GM18868 (cell line): ENCODE results near the gene EZH2.

Experiments used
- ATAC-seq: cut with Tn5 transposase; IDR thresholded peaks from one replicate; pipeline ENCODE4 v1.9.1; 2021; ENCODE audit warnings: mild to moderate bottlenecking, moderate library complexity; ENCODE audit not compliant: unreplicated experiment

EZH2 gene

GRCh38 chr7:148811892-148812291 is 72.2 kb downstream of the EZH2 start:
- ATAC-seq = no peak

GRCh38 chr7:148809856-148810255 is 74.2 kb downstream of the EZH2 start:
- ATAC-seq = no peak

DNA sequence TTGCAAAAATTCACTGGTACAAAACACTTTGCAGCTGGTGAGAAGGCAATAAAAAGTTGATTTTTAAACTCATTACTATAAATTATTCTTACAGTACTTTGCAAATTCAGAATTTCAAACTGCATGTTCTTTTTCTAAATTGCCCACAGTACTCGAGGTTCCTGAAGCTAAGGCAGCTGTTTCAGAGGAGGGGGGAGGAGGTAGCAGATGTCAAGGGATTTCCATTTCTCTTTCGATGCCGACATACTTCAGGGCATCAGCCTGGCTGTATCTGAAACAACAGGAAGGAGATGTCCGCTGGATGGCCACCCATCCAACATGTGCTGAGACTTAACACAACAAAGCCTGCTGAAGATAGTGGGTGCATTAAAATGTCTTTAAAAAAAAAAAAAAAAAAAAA is 76.7 kb downstream of the EZH2 start:
- no peak for ATAC-seq

- no peak for ATAC-seq
Measured at GRCh38 chr7:148806187-148806586, 77.9 kb downstream of the EZH2 start.

- ATAC-seq = no peak
Measured at GRCh38 chr7:148804343-148805235, 79.5 kb downstream of the EZH2 start.

DNA sequence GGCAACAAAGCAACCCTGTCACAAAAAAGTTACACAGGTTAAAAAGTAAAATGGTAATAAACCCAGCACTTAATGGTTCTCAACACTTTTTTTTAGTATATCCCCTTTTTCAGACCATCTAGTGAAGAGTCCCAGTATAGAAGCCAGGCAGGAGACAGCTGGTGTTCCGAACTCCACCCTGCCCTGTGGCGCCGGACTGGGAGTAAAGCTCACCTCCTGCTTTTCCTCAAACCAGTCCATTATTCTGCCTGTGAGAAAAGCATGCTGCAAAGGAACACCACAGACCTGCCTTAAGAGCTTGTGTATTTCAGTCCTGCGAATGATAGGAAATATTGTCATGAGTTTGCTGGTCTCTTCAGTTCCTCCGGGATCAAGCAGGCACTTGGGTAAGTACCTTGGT is 81.0 kb downstream of the EZH2 start:
- no peak for ATAC-seq

DNA sequence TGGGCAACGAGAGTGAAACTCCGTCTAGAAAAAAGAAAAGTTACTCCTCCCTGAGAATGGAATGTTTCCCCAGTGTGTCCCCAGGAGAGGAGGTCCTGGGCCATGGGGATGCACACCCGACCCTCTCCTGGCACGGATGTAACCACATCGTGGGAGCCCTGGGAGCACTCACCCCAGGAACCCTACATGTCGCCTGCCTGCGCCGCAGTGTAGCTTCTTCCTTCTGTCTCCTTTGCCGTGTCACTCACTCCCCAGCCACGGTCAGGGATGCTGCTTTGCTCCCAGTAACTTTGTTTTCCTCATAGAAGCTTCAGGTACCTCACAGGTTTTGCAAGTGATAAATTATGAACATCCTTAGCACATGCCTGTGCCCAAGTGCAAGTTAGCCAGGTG is 82.0 kb downstream of the EZH2 start:
- ATAC-seq = no peak

- no peak for ATAC-seq
Measured at GRCh38 chr7:148800677-148801076, 83.4 kb downstream of the EZH2 start.

GRCh38 chr7:148799893-148800555 is 84.1 kb downstream of the EZH2 start:
- ATAC-seq = no peak

- no peak for ATAC-seq
Measured at GRCh38 chr7:148796841-148797240, 87.2 kb downstream of the EZH2 start.

GRCh38 chr7:148794476-148794875 is 89.6 kb downstream of the EZH2 start:
- no peak for ATAC-seq

- no peak for ATAC-seq
Measured at GRCh38 chr7:148793590-148793989, 90.5 kb downstream of the EZH2 start.

DNA sequence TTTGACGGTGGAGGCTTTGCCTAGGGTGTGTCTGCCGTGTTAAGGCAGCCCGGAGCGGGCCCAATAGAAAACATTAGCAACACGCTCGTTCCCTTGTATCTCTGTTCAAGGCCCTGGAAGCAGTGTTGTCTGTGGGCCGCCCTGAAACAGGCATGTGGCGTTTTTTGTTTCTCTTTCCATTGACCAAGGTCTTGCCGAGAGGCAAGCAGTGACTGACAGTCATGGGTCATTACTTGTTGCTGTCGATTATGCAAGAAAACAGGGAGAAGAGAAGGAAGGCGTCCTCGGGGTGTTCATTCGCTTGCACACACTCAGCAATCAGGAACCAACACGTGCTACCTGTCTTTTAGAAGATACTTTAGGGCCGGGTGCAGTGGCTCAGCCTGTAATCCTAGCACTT is 92.5 kb downstream of the EZH2 start:
- no peak for ATAC-seq

GRCh38 chr7:148790850-148791249 is 93.2 kb downstream of the EZH2 start:
- ATAC-seq = no peak

GRCh38 chr7:148790131-148790726 is 93.9 kb downstream of the EZH2 start:
- ATAC-seq = no peak

DNA sequence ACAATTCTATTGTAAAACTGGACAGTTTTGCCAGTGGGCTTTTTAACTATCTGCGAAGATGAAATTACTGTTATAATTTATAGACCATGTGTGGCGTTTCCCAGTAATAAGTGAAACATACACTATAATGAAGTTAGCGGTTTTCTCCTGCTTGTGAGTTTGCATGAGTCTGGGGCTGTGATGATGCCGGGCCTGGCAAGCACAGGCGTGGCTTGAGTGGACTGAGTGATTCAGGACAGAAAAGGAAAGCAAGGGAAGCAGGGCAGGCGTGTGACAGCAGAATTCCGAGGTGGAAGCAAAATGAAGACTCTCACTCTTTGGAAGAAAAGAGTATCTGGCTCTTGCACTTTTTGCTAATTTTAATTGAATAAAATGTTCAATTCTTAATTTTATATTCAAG is 94.9 kb downstream of the EZH2 start:
- ATAC-seq = no peak

- ATAC-seq = no peak
Measured at GRCh38 chr7:148787571-148788295, 96.4 kb downstream of the EZH2 start.

DNA sequence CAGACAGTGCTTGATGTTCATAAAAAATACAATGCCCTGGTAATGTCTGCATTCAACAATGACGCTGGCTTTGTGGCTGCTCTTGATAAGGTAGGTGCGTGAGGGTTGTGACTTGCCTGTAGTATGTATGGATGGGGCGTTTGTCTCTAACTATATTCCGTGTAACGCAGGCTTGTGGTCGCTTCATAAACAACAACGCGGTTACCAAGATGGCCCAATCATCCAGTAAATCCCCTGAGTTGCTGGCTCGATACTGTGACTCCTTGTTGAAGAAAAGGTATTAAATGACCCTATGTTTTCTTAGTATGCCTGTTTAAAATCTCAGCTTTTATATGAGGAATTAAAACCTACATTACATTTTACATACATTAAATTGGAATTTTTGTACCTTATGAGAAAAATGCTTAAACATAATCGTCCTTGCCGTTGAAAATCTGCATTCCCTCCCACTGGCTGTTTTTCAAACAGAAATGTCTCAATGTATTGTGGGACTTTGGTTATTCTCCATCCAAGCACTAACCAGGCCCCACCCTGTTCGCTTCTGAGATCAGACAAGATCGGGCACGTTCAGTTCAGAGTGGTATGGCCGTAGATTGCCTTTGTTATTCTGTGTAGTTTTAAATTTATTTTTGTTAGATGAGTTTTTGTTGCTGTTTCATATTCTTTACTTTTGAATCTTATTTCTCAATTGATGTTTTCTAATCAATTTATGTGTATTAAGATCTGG is 100.1 kb downstream of the EZH2 start:
- ATAC-seq = no peak

DNA sequence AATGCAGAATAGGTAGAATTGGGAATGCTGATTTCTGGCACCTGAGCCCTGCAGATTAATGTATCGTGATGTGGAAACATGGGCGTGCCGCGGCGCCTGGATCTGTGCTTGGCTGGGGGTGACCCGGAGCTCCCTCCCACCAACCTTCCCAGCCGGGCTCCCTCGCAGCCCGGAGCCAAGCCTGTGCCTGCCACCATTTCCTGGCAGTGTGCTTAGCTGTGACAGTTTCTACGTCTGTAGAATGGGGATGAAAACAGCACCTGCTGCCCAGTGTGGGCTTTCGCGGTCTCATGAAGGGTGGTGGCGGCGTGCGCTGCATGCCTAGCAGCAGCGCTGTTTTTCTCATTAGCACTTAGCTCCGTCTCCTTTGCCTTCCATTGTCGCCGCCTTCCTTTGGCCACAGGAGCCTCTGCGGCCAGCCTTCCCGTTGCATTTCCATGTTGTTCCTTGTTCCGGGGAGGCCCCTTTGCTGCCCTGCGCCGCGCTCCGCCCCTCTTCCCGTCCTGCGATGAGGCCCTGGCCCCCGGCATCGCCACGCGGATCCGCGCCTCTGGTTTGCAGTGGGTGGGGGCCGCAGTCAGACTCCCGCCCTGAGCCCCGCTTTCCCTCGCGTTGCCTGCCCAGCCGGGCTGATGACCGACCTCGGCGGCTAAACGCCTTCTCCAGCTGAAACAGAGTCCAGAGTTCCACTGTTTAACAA is 101.2 kb downstream of the EZH2 start:
- ATAC-seq = no peak

DNA sequence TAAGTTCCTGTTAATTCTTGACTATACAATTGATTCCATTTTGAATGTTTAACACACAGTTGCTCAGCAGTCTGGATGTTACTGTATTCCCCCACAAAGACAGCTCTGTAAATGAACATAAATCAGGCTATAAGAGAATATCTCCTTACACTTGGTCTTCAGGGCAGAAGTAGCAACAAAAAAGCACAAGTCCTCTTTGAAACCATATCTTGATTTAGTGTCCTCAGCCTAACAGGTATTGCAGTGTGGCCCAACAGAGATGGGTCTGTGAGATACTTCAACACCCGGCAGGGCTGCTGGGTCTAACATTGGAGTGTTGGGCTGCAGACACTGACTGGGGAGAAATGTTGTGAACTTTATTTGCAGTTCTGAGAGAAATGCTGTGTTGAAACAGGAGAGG is 109.6 kb downstream of the EZH2 start:
- no peak for ATAC-seq
